ENCODE results near the gene CLEC2D. TPM values are rescaled to one million over a fixed set of nuclear protein-coding genes. Genes with fewer than 3 reads are reported as not detected.

CLEC2D gene
- total RNA-seq, 1 donor from 2014 or later, result 18.7 TPM

DNA sequence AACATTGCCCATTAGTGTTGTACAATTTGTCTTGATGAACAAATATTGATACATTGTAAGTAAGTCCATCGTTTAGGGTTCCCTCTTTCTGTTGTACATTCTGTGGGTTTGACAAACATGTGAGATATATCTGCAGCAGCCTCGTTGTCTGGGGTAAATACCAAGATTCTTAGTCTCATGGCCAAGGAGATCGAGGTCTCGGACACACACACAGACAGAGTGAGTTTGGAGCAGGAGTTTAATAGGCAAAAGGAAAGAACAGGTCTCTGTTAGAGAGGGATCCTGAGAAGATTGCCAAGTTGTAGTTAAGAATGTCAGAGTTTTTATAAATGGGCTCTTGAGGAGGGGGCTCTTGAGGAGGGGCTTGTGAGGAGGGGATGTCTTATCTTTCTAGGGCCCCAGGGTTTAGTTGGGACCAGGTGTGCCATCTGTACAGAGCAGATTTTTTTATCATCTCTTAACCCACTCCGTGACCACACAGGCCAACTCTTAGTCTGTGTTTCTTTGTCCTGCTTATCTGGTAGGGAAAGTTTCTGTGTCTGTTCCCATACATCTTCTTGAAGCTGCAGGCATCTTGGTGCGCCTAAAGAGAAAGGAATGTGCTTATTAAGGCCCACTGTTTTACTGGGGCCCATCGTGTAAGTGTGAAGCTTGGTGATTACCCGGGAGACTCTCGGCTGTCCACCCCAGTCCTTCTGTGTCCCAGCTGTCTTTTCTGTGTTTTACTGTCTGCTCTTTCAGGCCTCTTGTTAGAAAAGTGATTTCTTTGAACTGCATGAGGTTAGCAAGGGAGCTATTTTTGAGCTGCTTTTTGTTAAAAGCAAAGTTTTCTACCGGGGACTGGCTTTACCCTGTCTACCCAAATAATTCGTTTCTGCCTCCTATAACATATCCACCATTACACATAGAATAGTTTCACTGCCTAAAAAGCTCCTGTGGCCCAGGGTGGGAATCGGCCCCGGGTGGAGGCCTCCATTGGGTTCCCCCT is 22.4 kb upstream of the CLEC2D start:
- H3K27me3 Mint-ChIP-seq (ENCODE audit: insufficient read depth, low read depth), result no peaks in the 10 kb centered on the region
- peaks cover 12% of the 10 kb centered on the region for H3K36me3 Mint-ChIP-seq
- DNase-seq (ENCODE audit: low spot score), result peak; percentile 8
- Histone ChIP-seq H3F3A (ENCODE audit: low read depth) (peaks cover 20% of the 10 kb centered on the region), H3K79me2 (ENCODE audit: low read depth) (peaks cover 31% of the 10 kb centered on the region), H3K27me3 (no peaks in the 10 kb centered on the region), H3K9ac (peak overlapping the region; percentile 22), H2AFZ (replicated peaks) (peak overlapping the region; percentile 77), H3K9me3 (ENCODE audit: low read depth) (no peaks in the 10 kb centered on the region), H3K36me3 (no peaks in the 10 kb centered on the region), H4K20me1 (ENCODE audit: low read depth) (no peaks in the 10 kb centered on the region), H3K27ac (peak overlapping the region; percentile 63), H3K4me3 (peak overlapping the region; percentile 64), H3K4me2 (peak overlapping the region; percentile 79), H3K4me1 (peaks cover 11% of the 10 kb centered on the region)
- H3K4me1 Mint-ChIP-seq, result peaks cover 30% of the 10 kb centered on the region
- H3K9me3 Mint-ChIP-seq, result peaks cover 2% of the 10 kb centered on the region
- TF ChIP-seq EZH2 (IDR thresholded peaks at IDR 0.05), result no peak
- TF ChIP-seq, protein P1, sequence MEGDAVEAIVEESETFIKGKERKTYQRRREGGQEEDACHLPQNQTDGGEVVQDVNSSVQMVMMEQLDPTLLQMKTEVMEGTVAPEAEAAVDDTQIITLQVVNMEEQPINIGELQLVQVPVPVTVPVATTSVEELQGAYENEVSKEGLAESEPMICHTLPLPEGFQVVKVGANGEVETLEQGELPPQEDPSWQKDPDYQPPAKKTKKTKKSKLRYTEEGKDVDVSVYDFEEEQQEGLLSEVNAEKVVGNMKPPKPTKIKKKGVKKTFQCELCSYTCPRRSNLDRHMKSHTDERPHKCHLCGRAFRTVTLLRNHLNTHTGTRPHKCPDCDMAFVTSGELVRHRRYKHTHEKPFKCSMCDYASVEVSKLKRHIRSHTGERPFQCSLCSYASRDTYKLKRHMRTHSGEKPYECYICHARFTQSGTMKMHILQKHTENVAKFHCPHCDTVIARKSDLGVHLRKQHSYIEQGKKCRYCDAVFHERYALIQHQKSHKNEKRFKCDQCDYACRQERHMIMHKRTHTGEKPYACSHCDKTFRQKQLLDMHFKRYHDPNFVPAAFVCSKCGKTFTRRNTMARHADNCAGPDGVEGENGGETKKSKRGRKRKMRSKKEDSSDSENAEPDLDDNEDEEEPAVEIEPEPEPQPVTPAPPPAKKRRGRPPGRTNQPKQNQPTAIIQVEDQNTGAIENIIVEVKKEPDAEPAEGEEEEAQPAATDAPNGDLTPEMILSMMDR (IDR thresholded peaks at IDR 0.05), result no peak
- H3K27ac Mint-ChIP-seq, result peak overlapping the region; percentile 92
- H3K4me3 Mint-ChIP-seq, result peak overlapping the region; percentile 92

DNA sequence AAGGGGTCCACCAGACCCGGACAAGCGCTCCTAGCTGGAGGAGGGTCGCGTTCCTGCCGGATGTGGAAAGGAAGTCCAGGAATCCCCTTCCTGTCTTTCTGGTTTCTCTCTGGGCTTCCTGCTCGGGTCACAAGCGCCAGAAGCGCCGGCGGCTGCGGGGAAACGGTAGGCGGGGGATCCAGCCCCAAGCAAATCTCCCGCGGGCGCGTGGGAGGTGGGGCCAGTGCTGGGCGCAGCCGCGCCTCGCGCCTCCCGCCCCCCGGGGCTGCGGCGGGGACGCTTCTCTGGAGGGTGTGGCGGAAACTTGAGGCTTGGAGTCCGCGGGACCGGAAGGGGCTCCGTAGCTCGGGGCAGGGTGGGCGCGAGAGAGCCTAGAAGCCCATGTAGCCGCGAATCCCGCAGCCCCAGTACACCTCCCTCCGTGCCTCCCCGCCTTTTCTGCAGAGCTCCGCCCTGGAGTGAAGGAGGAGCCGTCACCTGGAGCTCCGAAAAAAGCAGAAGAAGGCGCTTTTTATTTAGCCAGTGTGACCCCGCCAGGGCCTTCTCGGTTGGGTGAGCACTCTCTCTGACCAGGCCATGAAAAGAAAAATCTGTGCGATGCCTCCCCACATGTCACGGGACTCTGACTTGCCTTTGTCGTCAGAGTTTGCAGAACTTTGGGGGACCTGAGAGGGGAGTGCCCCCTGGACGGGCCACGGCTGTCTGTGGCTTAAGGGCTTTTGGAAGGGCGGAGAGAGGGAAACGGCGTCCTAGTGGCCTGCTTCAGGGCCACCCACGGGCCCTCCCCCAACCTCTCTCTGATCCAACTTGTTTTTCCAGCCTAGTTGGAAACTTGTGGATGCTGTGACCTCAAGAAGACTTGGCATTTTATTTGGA is 21.4 kb upstream of the CLEC2D start:
- Histone ChIP-seq H3K4me2 (peak overlapping the region; percentile 79), H3K27ac (peak overlapping the region; percentile 63), H3K4me3 (peak overlapping the region; percentile 64), H3F3A (ENCODE audit: low read depth) (peaks cover 20% of the 10 kb centered on the region), H3K4me1 (peaks cover 11% of the 10 kb centered on the region), H3K9me3 (ENCODE audit: low read depth) (no peaks in the 10 kb centered on the region), H3K36me3 (no peaks in the 10 kb centered on the region), H3K9ac (peak overlapping the region; percentile 22), H4K20me1 (ENCODE audit: low read depth) (no peaks in the 10 kb centered on the region), H2AFZ (replicated peaks) (peak overlapping the region; percentile 77), H3K27me3 (no peaks in the 10 kb centered on the region), H3K79me2 (ENCODE audit: low read depth) (peaks cover 40% of the 10 kb centered on the region)
- peaks cover 30% of the 10 kb centered on the region for H3K4me1 Mint-ChIP-seq
- H3K4me3 Mint-ChIP-seq, result peak overlapping the region; percentile 92
- peak; percentile 84 for DNase-seq (ENCODE audit: low spot score)
- no peak for TF ChIP-seq EZH2phosphoT487 (IDR thresholded peaks at IDR 0.05)
- TF ChIP-seq, protein P1 (IDR thresholded peaks at IDR 0.05), result no peak
- no peak for TF ChIP-seq EZH2 (IDR thresholded peaks at IDR 0.05)
- H3K36me3 Mint-ChIP-seq, result peaks cover 14% of the 10 kb centered on the region
- peak overlapping the region; percentile 95 for H3K27ac Mint-ChIP-seq
- H3K27me3 Mint-ChIP-seq (ENCODE audit: insufficient read depth, low read depth), result no peaks in the 10 kb centered on the region
- H3K9me3 Mint-ChIP-seq, result peaks cover 2% of the 10 kb centered on the region

DNA sequence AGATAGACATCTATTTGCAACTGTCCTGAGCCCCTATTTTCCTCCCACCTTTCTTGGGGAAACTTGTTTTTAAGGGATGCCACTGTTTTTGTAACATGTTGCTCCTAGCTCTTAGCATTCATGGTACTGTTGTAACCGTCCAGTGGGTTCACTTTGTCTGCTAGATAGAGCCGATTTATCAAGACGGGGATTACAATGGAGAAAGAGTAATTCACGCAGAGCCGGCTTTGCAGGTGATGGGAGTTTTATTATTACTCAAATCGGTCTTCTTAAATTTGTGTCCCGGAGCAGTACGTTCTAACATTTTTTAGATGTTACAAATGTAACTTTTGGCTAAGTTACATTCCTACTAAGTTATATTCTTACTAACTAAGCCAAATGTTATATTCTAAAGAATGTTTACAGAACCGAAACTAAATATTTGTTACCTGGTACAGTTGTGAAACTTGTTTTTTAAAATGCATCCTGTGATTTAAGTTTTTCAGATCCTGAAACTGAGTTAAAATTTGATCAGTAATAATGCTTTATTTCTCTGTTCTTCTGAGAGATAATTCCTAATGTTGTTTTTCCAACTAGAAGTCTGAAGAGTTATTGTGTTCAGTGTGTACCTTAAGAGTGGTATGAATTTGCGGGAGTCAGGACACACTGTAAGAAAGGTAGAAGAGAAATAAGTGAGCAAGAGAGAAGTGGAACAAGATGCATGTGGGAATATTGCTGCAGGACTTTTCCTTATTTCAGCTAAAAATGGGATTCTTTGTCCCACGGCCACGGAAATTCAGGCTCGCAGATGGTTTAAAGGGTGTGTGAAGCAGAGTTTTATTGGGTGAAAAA is 20.6 kb upstream of the CLEC2D start:
- Histone ChIP-seq H3K4me3 (peak overlapping the region; percentile 64), H3K9me3 (ENCODE audit: low read depth) (no peaks in the 10 kb centered on the region), H3K4me1 (peaks cover 11% of the 10 kb centered on the region), H3K27me3 (no peaks in the 10 kb centered on the region), H3K9ac (peak overlapping the region; percentile 22), H2AFZ (replicated peaks) (peak overlapping the region; percentile 77), H3K79me2 (ENCODE audit: low read depth) (peaks cover 42% of the 10 kb centered on the region), H3K36me3 (no peaks in the 10 kb centered on the region), H3K4me2 (peak overlapping the region; percentile 79), H3K27ac (peak overlapping the region; percentile 63), H3F3A (ENCODE audit: low read depth) (peaks cover 20% of the 10 kb centered on the region), H4K20me1 (ENCODE audit: low read depth) (no peaks in the 10 kb centered on the region)
- peaks cover 2% of the 10 kb centered on the region for H3K9me3 Mint-ChIP-seq
- TF ChIP-seq, protein P1 (IDR thresholded peaks at IDR 0.05), result no peak
- TF ChIP-seq EZH2 (IDR thresholded peaks at IDR 0.05), result no peak
- no peak for TF ChIP-seq EZH2phosphoT487 (IDR thresholded peaks at IDR 0.05)
- peaks cover 30% of the 10 kb centered on the region for H3K4me1 Mint-ChIP-seq
- H3K27me3 Mint-ChIP-seq (ENCODE audit: insufficient read depth, low read depth), result no peaks in the 10 kb centered on the region
- H3K27ac Mint-ChIP-seq, result peak overlapping the region; percentile 95
- DNase-seq (ENCODE audit: low spot score), result peak; percentile 26
- H3K36me3 Mint-ChIP-seq, result peaks cover 17% of the 10 kb centered on the region
- peak overlapping the region; percentile 92 for H3K4me3 Mint-ChIP-seq

All from neural progenitor cell (in vitro differentiated cells).